ENCODE results near the gene GPR26. TPM values are rescaled to one million over a fixed set of nuclear protein-coding genes. Genes with fewer than 3 reads are reported as not detected.

Gene GPR26
- total and polyA plus RNA-seq, 12 donors = not detected

DNA sequence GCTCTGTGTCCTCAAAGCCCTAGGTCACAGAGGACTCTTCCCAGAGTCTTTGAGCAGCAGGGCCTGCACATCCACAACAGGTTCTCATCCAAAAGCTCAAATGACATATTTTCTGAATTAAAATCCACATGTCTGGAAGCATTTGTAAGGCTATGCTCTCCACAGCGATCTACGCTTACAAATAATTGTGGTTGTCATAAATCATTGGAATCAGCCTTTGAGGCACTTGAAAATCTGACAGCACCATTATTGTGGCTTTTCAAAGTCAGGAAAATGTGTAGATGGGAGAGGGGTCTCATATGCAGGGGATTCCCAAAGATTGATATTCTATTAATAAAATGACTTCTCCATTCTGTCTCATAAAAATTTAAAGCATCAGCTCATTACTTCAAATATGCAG lies 16.3 kb downstream of the GPR26 start:
- intact Hi-C loops (cut with DNase I) = no loop called here
- no peaks in the 10 kb centered on the region for H3K36me3 ChIP-seq (replicated peaks in 1 of 2)
- no peak overlapping the region for H3K27ac ChIP-seq
- DNase-seq = no peak
- H3K4me1 ChIP-seq (replicated peaks in 1 of 2) = no peaks in the 10 kb centered on the region
- TF ChIP-seq, protein P1, sequence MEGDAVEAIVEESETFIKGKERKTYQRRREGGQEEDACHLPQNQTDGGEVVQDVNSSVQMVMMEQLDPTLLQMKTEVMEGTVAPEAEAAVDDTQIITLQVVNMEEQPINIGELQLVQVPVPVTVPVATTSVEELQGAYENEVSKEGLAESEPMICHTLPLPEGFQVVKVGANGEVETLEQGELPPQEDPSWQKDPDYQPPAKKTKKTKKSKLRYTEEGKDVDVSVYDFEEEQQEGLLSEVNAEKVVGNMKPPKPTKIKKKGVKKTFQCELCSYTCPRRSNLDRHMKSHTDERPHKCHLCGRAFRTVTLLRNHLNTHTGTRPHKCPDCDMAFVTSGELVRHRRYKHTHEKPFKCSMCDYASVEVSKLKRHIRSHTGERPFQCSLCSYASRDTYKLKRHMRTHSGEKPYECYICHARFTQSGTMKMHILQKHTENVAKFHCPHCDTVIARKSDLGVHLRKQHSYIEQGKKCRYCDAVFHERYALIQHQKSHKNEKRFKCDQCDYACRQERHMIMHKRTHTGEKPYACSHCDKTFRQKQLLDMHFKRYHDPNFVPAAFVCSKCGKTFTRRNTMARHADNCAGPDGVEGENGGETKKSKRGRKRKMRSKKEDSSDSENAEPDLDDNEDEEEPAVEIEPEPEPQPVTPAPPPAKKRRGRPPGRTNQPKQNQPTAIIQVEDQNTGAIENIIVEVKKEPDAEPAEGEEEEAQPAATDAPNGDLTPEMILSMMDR (IDR thresholded peaks at IDR 0.05) = no peak
- TF ChIP-seq POLR2A (IDR thresholded peaks at IDR 0.05) = no peak
- WGBS, 4 donors = 85 to 92% (median 89%) methylated on average over 2 of the region's 2 CpGs
- no peaks in the 10 kb centered on the region for H3K9me3 ChIP-seq (replicated peaks in 1 of 3)
- H3K4me3 ChIP-seq = no peak overlapping the region
- no peaks in the 10 kb centered on the region for H3K27me3 ChIP-seq

DNA sequence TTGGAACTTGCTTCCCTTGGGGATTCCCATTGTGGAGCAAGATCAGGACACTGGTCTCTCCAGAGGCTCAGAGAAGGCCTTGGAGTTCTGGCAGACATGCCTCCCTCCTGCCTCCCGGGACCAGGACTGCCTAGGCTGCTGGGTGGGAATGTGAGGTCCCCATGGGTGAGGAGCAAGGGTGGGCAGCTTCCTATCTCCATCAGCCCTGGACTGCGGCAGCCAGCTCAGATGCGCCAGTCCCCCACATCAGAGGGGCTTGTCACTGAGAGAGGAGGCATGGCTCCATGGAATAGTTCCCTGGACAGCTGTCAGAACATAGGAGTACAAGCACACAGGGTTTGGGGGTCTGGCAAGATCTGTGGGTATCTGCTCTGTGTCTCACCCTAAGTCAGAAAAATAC lies 17.3 kb downstream of the GPR26 start:
- no peaks in the 10 kb centered on the region for H3K27me3 ChIP-seq
- H3K4me3 ChIP-seq = no peak overlapping the region
- H3K36me3 ChIP-seq (replicated peaks in 1 of 2) = no peaks in the 10 kb centered on the region
- H3K27ac ChIP-seq = no peak overlapping the region
- no peak for DNase-seq
- intact Hi-C loops (cut with DNase I) = no loop called here
- no peaks in the 10 kb centered on the region for H3K4me1 ChIP-seq (replicated peaks in 1 of 2)
- H3K9me3 ChIP-seq (replicated peaks in 1 of 3) = no peaks in the 10 kb centered on the region
- no peak for TF ChIP-seq POLR2A (IDR thresholded peaks at IDR 0.05)
- TF ChIP-seq, protein P1 (IDR thresholded peaks at IDR 0.05) = no peak
- 56 to 63% (median 59%) methylated on average over 1 to 3 of the region's 3 CpGs for WGBS, 4 donors

- no peak for DNase-seq
- Histone ChIP-seq H3K9me3 (replicated peaks in 1 of 3) (no peaks in the 10 kb centered on the region), H3K36me3 (replicated peaks in 1 of 2) (no peaks in the 10 kb centered on the region), H3K4me1 (replicated peaks in 1 of 2) (no peaks in the 10 kb centered on the region), H3K27ac (no peak overlapping the region), H3K4me3 (no peak overlapping the region), H3K27me3 (no peaks in the 10 kb centered on the region)
- 35 to 71% (median 50%) methylated on average over 4 to 8 of the region's 8 CpGs for WGBS, 4 donors
- intact Hi-C loops (cut with DNase I) = no loop called here
- TF ChIP-seq, protein P1 (IDR thresholded peaks at IDR 0.05) = no peak
- TF ChIP-seq POLR2A (IDR thresholded peaks at IDR 0.05) = no peak
These were observed 17.7 kb downstream of the GPR26 start for GRCh38 chr10:123683865-123684264.

- no peaks in the 10 kb centered on the region for H3K27me3 ChIP-seq
- no peak for DNase-seq
- 65 to 78% (median 70%) methylated on average over 2 to 12 of the region's 12 CpGs for WGBS, 4 donors
- no peak overlapping the region for H3K27ac ChIP-seq
- H3K4me1 ChIP-seq (replicated peaks in 1 of 2) = no peaks in the 10 kb centered on the region
- intact Hi-C loops (cut with DNase I) = no loop called here
- H3K36me3 ChIP-seq (replicated peaks in 1 of 2) = no peaks in the 10 kb centered on the region
- no peak for TF ChIP-seq POLR2A (IDR thresholded peaks at IDR 0.05)
- TF ChIP-seq, protein P1 (IDR thresholded peaks at IDR 0.05) = no peak
- H3K9me3 ChIP-seq (replicated peaks in 1 of 3) = no peaks in the 10 kb centered on the region
- no peak overlapping the region for H3K4me3 ChIP-seq
These were observed 19.1 kb downstream of the GPR26 start for GRCh38 chr10:123685260-123685659.
